ENCODE results near the gene PRRC1. TPM values are rescaled to one million over a fixed set of nuclear protein-coding genes. Genes with fewer than 3 reads are reported as not detected.

The PRRC1 gene
- total RNA-seq, 1 experiment from 2014 or later, result 43.9 TPM

DNA sequence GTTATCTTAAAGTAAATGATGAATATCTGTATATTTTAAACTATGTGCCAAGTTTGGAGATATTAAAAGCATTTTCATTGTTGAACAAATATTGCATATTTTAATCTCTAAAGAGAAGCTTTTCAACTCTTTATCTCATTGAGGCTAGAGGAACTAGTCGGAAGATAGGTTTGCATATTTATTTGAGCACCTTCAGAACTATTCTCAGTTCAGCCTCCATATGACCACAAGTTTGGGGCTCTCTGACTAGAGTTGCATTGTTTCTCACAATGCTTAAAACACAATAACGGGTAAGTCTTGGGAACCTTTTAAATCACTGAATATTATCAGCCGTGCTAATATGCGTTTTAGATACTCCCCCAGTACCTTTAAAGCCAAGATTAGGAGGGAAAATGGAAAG, 84.2 kb downstream of the PRRC1 start:
- Histone ChIP-seq H3K4me3 (ENCODE audit: insufficient read depth, low read depth, low read length) (no peak overlapping the region), H3K36me3 (replicated peaks; ENCODE audit: control insufficient read depth, insufficient read depth, low read length) (no peaks in the 10 kb centered on the region), H3K27me3 (ENCODE audit: control insufficient read depth, insufficient read depth, low read length) (no peaks in the 10 kb centered on the region)
- no peak for DNase-seq

DNA sequence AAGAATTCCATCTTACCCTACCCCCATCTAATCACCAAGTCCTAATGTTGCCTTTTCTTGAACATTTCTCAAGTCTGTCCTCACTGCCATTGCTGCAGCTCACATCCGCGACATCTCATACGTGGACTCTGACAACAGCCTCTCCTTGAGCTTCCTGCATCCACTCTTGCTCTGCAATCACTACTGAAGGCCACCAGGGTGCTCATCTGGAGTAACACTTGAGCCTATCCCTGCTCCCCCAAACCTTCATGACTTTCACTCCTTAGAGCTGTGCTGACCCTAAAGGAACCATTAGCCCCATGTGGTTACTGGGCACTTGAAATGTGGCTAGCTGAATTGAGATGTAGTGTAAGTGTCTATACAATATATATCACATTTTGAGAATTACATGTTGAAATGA, 85.0 kb downstream of the PRRC1 start:
- peak; percentile 8 for DNase-seq
- Histone ChIP-seq H3K4me3 (ENCODE audit: insufficient read depth, low read depth, low read length) (no peak overlapping the region), H3K36me3 (replicated peaks; ENCODE audit: control insufficient read depth, insufficient read depth, low read length) (no peaks in the 10 kb centered on the region), H3K27me3 (ENCODE audit: control insufficient read depth, insufficient read depth, low read length) (no peaks in the 10 kb centered on the region)

DNA sequence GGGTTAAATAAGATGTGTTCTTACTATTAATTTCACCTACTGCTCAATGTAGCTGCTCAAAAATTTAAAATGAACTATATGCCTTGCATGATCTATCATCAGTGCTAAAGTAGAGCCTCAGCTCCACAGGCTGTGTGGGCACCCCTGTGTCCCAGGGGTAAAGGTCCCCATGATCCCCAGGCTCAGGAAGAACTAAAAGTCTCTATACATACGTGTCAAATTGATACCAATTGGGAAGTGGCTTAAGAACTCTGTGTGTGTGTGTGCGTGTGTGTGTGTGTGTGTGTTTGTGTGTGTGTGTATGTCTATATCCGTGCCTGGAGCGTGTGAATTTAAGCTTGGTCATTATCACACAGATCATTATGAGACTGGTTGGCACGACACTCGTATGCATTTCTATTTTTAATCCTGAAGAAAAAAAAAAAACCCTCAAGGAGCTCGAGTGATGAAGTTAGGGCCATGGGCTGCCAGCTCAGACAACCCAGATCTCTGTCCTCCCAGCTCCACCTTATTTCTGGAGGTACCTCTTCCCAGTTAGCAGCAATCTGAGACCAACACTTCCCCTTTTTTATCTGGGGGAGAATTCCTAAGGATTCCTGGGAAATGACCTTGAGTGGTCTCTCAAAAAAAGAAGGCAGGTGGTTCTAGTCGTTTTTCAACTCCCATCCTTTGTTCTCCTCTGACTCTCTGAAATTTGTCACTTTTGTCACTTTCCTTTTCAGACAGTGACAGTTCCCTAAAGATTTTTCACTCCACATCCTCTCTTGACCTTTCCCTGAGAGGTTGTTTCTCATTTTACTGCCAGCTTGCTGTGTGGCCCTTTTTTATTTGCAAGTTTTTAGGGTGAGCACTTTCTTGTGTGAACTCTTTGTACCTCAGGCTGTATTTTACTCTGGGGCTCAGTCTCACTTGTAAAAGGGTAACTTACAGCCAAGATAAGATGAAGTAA, 85.7 kb downstream of the PRRC1 start:
- H3K4me3 ChIP-seq (ENCODE audit: insufficient read depth, low read depth, low read length), result no peak overlapping the region
- no peaks in the 10 kb centered on the region for H3K27me3 ChIP-seq (ENCODE audit: control insufficient read depth, insufficient read depth, low read length)
- H3K36me3 ChIP-seq (replicated peaks; ENCODE audit: control insufficient read depth, insufficient read depth, low read length), result no peaks in the 10 kb centered on the region
- no peak for DNase-seq

Other genes starting within 250 kb of the PRRC1 start
- gene MEGF10, start 226.8 kb upstream of the PRRC1 start, total RNA-seq (2014; rRNA removed; shearing (Covaris generic)), result 12.4 and 18.6 TPM in 2 replicates
- gene CTXN3, start 131.4 kb downstream of the PRRC1 start, total RNA-seq (2014; rRNA removed; shearing (Covaris generic)), result not detected in 2 replicates
- 0.24 and 1.1 TPM in 2 replicates for gene CCDC192, start 185.8 kb downstream of the PRRC1 start, total RNA-seq (2014; rRNA removed; shearing (Covaris generic))

All from H7 (cell line).